Activated CD8-positive, alpha-beta T cell treated with anti-CD3 and anti-CD28 coated beads, Interleukin-2, amount 10 ng/mL, durations not matched to agents 7 days and 5 days (primary cell): ENCODE results near the gene MAD2L2. TPM values are rescaled to one million over a fixed set of nuclear protein-coding genes. Genes with fewer than 3 reads are reported as not detected.

Source experiments
- ATAC-seq: fragments of 150-1000 bp; cut with Tn5 transposase; one replicate; pipeline ENCODE4 v1.10.0; 2021; ENCODE audit warnings: moderate library complexity
- CTCF ChIA-PET: fragments of 350-600 bp; sonication (Branson Sonifier 250); formaldehyde crosslinking; loops from one replicate; lab custom pipeline; 2021; ENCODE audit warnings: antibody characterized with exemption; lab: Charles Lee
- POLR2A ChIA-PET: fragments of 350-600 bp; sonication (Branson Sonifier 250); formaldehyde crosslinking; loops from one replicate; lab custom pipeline; 2021; ENCODE audit warnings: antibody characterized with exemption; lab: Charles Lee
- DNase-seq: peaks from one replicate; pipeline ENCODE4 v3.0.0-alpha.2; 2020
- H3K27ac Mint-ChIP-seq: one replicate; pipeline ENCODE4 v1.8.0; 2021; ENCODE audit warnings: mild to moderate bottlenecking, mixed read lengths
- H3K27me3 Mint-ChIP-seq: one replicate; pipeline ENCODE4 v1.8.0; 2021; ENCODE audit warnings: low read depth, mixed read lengths
- H3K36me3 Mint-ChIP-seq: one replicate; pipeline ENCODE4 v1.8.0; 2021; ENCODE audit warnings: low read depth, mixed read lengths
- H3K4me1 Mint-ChIP-seq: one replicate; pipeline ENCODE4 v1.8.0; 2021; ENCODE audit warnings: low read depth, mixed read lengths
- H3K4me3 Mint-ChIP-seq: one replicate; pipeline ENCODE4 v1.8.0; 2021; ENCODE audit warnings: mild to moderate bottlenecking, mixed read lengths
- H3K9me3 Mint-ChIP-seq: one replicate; pipeline ENCODE4 v1.8.0; 2022; ENCODE audit warnings: mixed read lengths; ENCODE audit not compliant: insufficient read depth
- total RNA-seq, 2 experiments: library from RNA; stranded (reverse); gene quantifications; one replicate each; pipeline ENCODE4 v1.2.3, GENCODE V29; 2021

The MAD2L2 gene
- total RNA-seq, 2 experiments from 2014 or later = 127 to 129 TPM

- ChIA-PET CTCF (interaction anchor here (0.7 to 4.3 kb wide), 27 partner anchors 9 to 627 kb away, joined by 3 to 86 read pairs (median 5); partner anchors contain the start of genes AGTRAP, FBXO2, FBXO44 and MAD2L2), POLR2A (interaction anchor here (0.8 to 2.7 kb wide), 21 partner anchors 9 to 245 kb away, joined by 3 to 38 read pairs (median 5); partner anchors contain the start of genes AGTRAP, FBXO2, FBXO44 and MAD2L2)
- peaks cover 50% of the 10 kb centered on the region for H3K36me3 Mint-ChIP-seq
- DNase-seq (peak; percentile 90), ATAC-seq (peak; percentile 82)
- peak overlapping the region; percentile 90 for H3K4me3 Mint-ChIP-seq
- H3K27ac Mint-ChIP-seq = peak overlapping the region; percentile 94
- no peaks in the 10 kb centered on the region for H3K27me3 Mint-ChIP-seq
- H3K4me1 Mint-ChIP-seq = peaks cover 35% of the 10 kb centered on the region
- H3K9me3 Mint-ChIP-seq = no peaks in the 10 kb centered on the region
These were observed 16.4 kb downstream of the MAD2L2 start for GRCh38 chr1:11664336-11665065.

GRCh38 chr1:11661103-11661502, 19.8 kb downstream of the MAD2L2 start:
- ChIA-PET POLR2A (interaction anchor here (1.2 kb wide), 1 partner anchor 247 kb away, joined by 4 read pairs; no protein-coding TSS in a partner anchor), CTCF (interaction anchor here (1.9 kb wide), 1 partner anchor 59 kb away, joined by 9 read pairs; no protein-coding TSS in a partner anchor)
- Mint-ChIP-seq H3K27me3 (no peaks in the 10 kb centered on the region), H3K27ac (no peak overlapping the region), H3K36me3 (peaks cover 48% of the 10 kb centered on the region), H3K4me1 (peaks cover 23% of the 10 kb centered on the region), H3K9me3 (no peaks in the 10 kb centered on the region), H3K4me3 (no peak overlapping the region)
- ATAC-seq (no peak), DNase-seq (no peak)

- ChIA-PET CTCF (interaction anchor here (1.9 kb wide), 1 partner anchor 60 kb away, joined by 9 read pairs; no protein-coding TSS in a partner anchor), POLR2A (interaction anchor here (1.1 to 1.2 kb wide), 2 partner anchors 41 to 248 kb away, joined by 3 to 4 read pairs; no protein-coding TSS in a partner anchor)
- Mint-ChIP-seq H3K9me3 (no peaks in the 10 kb centered on the region), H3K4me1 (peaks cover 26% of the 10 kb centered on the region), H3K27me3 (no peaks in the 10 kb centered on the region), H3K27ac (no peak overlapping the region), H3K4me3 (no peak overlapping the region), H3K36me3 (peaks cover 49% of the 10 kb centered on the region)
- DNase-seq (no peak), ATAC-seq (no peak)
These were observed 21.2 kb downstream of the MAD2L2 start for GRCh38 chr1:11659748-11660147.

- Mint-ChIP-seq H3K36me3 (peaks cover 49% of the 10 kb centered on the region), H3K9me3 (no peaks in the 10 kb centered on the region), H3K27ac (no peak overlapping the region), H3K27me3 (no peaks in the 10 kb centered on the region), H3K4me3 (no peak overlapping the region), H3K4me1 (peaks cover 27% of the 10 kb centered on the region)
- ChIA-PET CTCF (interaction anchor here (1.1 kb wide), 1 partner anchor 13 kb away, joined by 4 read pairs; no protein-coding TSS in a partner anchor), POLR2A (interaction anchor here (3.8 kb wide), 1 partner anchor 249 kb away, joined by 15 read pairs; no protein-coding TSS in a partner anchor)
- no peak for ATAC-seq
- DNase-seq = no peak
These were observed 22.4 kb downstream of the MAD2L2 start for GRCh38 chr1:11658542-11658941.

- ChIA-PET CTCF (no interaction called here), POLR2A (interaction anchor here (3.8 kb wide), 1 partner anchor 250 kb away, joined by 15 read pairs; no protein-coding TSS in a partner anchor)
- H3K9me3 Mint-ChIP-seq = no peaks in the 10 kb centered on the region
- H3K4me3 Mint-ChIP-seq = no peak overlapping the region
- ATAC-seq (no peak), DNase-seq (no peak)
- peaks cover 43% of the 10 kb centered on the region for H3K36me3 Mint-ChIP-seq
- no peak overlapping the region for H3K27ac Mint-ChIP-seq
- no peaks in the 10 kb centered on the region for H3K27me3 Mint-ChIP-seq
- H3K4me1 Mint-ChIP-seq = peaks cover 23% of the 10 kb centered on the region
These were observed 23.3 kb downstream of the MAD2L2 start for GRCh38 chr1:11657654-11658053.

- Mint-ChIP-seq H3K27me3 (no peaks in the 10 kb centered on the region), H3K9me3 (no peaks in the 10 kb centered on the region), H3K36me3 (peaks cover 26% of the 10 kb centered on the region), H3K27ac (no peak overlapping the region), H3K4me3 (peak overlapping the region; percentile 74), H3K4me1 (peaks cover 32% of the 10 kb centered on the region)
- CTCF ChIA-PET = interaction anchor here (1.0 to 7.2 kb wide), 3 partner anchors 9 to 64 kb away, joined by 3 to 86 read pairs (median 25); partner anchors contain the start of gene FBXO6
- POLR2A ChIA-PET = interaction anchor here (3.8 to 4.2 kb wide), 2 partner anchors 9 to 253 kb away, joined by 15 to 30 read pairs; partner anchors contain the start of gene FBXO6
- DNase-seq (no peak), ATAC-seq (peak; percentile 39)
These were observed 25.8 kb downstream of the MAD2L2 start for GRCh38 chr1:11654939-11655808.

GRCh38 chr1:11654137-11654938, 26.6 kb downstream of the MAD2L2 start, which contains the start of the genes FBXO2 and FBXO44:
Gene FBXO2 (minus strand): TSS chr1:11654429. CDS start chr1:11654340, 89 bp downstream.
Gene FBXO44 (plus strand): TSS chr1:11654877. CDS start chr1:11655836, 959 bp downstream.
- Mint-ChIP-seq H3K4me3 (peak within 1 kb of the TSS; percentile 74), H3K36me3 (peaks cover 22% of the 10 kb centered on the region), H3K4me1 (peaks cover 40% of the 10 kb centered on the region), H3K27ac (no peak within 1 kb of the TSS), H3K9me3 (no peaks in the 10 kb centered on the region), H3K27me3 (peaks cover 2% of the 10 kb centered on the region)
- POLR2A ChIA-PET = interaction anchor here (3.0 to 4.2 kb wide), 2 partner anchors 10 to 65 kb away, joined by 11 to 30 read pairs; partner anchors contain the start of gene FBXO6
- ATAC-seq (peak; percentile 80), DNase-seq (peak; percentile 71)
- CTCF ChIA-PET = interaction anchor here (3.9 to 7.2 kb wide), 3 partner anchors 10 to 65 kb away, joined by 19 to 86 read pairs (median 25); partner anchors contain the start of gene FBXO6

GRCh38 chr1:11653861-11654136, 27.1 kb downstream of the MAD2L2 start:
- Mint-ChIP-seq H3K4me3 (peak overlapping the region; percentile 40), H3K27me3 (peaks cover 2% of the 10 kb centered on the region), H3K36me3 (peaks cover 18% of the 10 kb centered on the region), H3K4me1 (peaks cover 40% of the 10 kb centered on the region), H3K27ac (no peak overlapping the region), H3K9me3 (no peaks in the 10 kb centered on the region)
- ChIA-PET POLR2A (interaction anchor here (2.3 to 4.2 kb wide), 3 partner anchors 10 to 254 kb away, joined by 11 to 30 read pairs (median 24); partner anchors contain the start of gene FBXO6), CTCF (interaction anchor here (1.1 to 7.2 kb wide), 4 partner anchors 10 to 238 kb away, joined by 3 to 86 read pairs (median 22); partner anchors contain the start of gene FBXO6)
- no peak for ATAC-seq
- DNase-seq = no peak

- ChIA-PET POLR2A (interaction anchor here (1.2 to 4.2 kb wide), 4 partner anchors 11 to 256 kb away, joined by 4 to 30 read pairs (median 18); partner anchors contain the start of gene FBXO6), CTCF (interaction anchor here (1.1 to 7.2 kb wide), 5 partner anchors 11 to 615 kb away, joined by 3 to 86 read pairs (median 19); partner anchors contain the start of gene FBXO6)
- peaks cover 43% of the 10 kb centered on the region for H3K4me1 Mint-ChIP-seq
- H3K36me3 Mint-ChIP-seq = peaks cover 15% of the 10 kb centered on the region
- ATAC-seq (no peak), DNase-seq (no peak)
- H3K27ac Mint-ChIP-seq = no peak overlapping the region
- peaks cover 2% of the 10 kb centered on the region for H3K27me3 Mint-ChIP-seq
- peak overlapping the region; percentile 40 for H3K4me3 Mint-ChIP-seq
- no peaks in the 10 kb centered on the region for H3K9me3 Mint-ChIP-seq
These were observed 27.7 kb downstream of the MAD2L2 start for GRCh38 chr1:11653101-11653860.
